Measurements from ENCODE around the gene UTP3.
"Not testable (repeated sequence)": the region's sequence is repeated elsewhere in the genome, so short reads cannot be mapped to it uniquely, and the experiment has no call there.

UTP3 gene

GRCh38 chr4:70681704-70682103, 6.6 kb upstream of the UTP3 start:
- DNase-seq = no peak

- DNase-seq = not testable (repeated sequence)
These were observed 6.2 kb upstream of the UTP3 start for GRCh38 chr4:70682142-70682541.

- DNase-seq = no peak
These were observed 940 bp upstream of the UTP3 start for GRCh38 chr4:70687392-70687791.

- DNase-seq = no peak
These were observed 481 bp downstream of the UTP3 start for GRCh38 chr4:70688795-70689231.

GRCh38 chr4:70691661-70692060, 3.3 kb downstream of the UTP3 start:
- no peak for DNase-seq

GRCh38 chr4:70694633-70695032, 6.3 kb downstream of the UTP3 start:
- DNase-seq = not testable (repeated sequence)

- not testable (repeated sequence) for DNase-seq
These were observed 10.1 kb downstream of the UTP3 start for GRCh38 chr4:70698435-70698834.

GRCh38 chr4:70700712-70701111, 12.4 kb downstream of the UTP3 start:
- DNase-seq = no peak

- no peak for DNase-seq
These were observed 12.9 kb downstream of the UTP3 start for GRCh38 chr4:70701271-70701670.

GRCh38 chr4:70702592-70702991, 14.3 kb downstream of the UTP3 start:
- DNase-seq = not testable (repeated sequence)

- DNase-seq = no peak
These were observed 15.4 kb downstream of the UTP3 start for GRCh38 chr4:70703619-70704214.

GRCh38 chr4:70704215-70704930, 16.0 kb downstream of the UTP3 start:
- DNase-seq = peak; percentile 81

GRCh38 chr4:70704931-70705182, 16.5 kb downstream of the UTP3 start:
- DNase-seq = peak; percentile 87

GRCh38 chr4:70705183-70706043, 17.1 kb downstream of the UTP3 start:
- peak; percentile 95 for DNase-seq

- DNase-seq = no peak
These were observed 17.7 kb downstream of the UTP3 start for GRCh38 chr4:70706044-70706461.

GRCh38 chr4:70706516-70706915, 18.2 kb downstream of the UTP3 start:
- DNase-seq = no peak

GRCh38 chr4:70709611-70710205, 21.4 kb downstream of the UTP3 start:
- DNase-seq = no peak

GRCh38 chr4:70711599-70711998, 23.3 kb downstream of the UTP3 start:
- no peak for DNase-seq

- no peak for DNase-seq
These were observed 23.8 kb downstream of the UTP3 start for GRCh38 chr4:70712150-70712549.

- no peak for DNase-seq
These were observed 24.5 kb downstream of the UTP3 start for GRCh38 chr4:70712604-70713452.

- no peak for DNase-seq
These were observed 25.2 kb downstream of the UTP3 start for GRCh38 chr4:70713453-70714078.
